CMK (cell line): ENCODE measurements around the gene DDAH2.
"Not testable (repeated sequence)": the region's sequence is repeated elsewhere in the genome, so short reads cannot be mapped to it uniquely, and the experiment has no call there.

Experiments
- DNase-seq: peaks from one replicate; pipeline ENCODE4 v3.0.0-alpha.2; 2010; ENCODE audit warnings: low read depth

Gene DDAH2

DNA sequence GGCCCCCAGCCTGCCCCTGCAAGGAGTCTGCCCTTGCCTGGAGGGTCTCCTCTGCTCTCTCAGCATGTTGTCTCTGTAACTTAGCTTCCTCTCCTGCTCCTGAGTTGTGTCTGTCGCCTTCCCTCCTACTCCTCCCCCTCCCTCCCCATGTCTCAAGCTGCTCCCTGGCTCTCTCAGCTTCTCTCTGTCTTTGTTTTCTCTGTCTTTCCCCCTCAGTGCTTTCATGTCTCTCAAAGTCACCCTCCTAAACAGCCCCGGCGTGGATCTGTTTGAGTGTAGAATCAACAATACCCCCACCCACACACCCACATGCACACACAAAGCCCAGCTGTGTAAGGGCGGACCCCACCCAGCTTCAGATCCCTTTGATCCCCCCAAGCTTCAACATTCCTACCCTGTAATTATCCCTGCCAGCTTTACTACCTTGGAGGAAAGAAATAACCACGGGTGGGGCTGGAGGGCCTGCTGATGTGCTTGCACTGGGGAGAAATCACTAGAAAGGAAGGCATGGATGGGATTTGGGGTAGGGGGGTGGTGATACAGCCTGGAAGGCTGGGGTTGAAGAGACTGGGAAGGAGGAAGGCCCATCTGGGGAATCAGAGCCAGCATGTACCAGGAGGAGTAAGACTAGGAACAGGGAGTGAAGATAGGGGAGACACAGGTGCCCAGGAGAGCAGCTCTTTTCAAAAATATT is 15.0 kb downstream of the DDAH2 start:
- no peak for DNase-seq

DNA sequence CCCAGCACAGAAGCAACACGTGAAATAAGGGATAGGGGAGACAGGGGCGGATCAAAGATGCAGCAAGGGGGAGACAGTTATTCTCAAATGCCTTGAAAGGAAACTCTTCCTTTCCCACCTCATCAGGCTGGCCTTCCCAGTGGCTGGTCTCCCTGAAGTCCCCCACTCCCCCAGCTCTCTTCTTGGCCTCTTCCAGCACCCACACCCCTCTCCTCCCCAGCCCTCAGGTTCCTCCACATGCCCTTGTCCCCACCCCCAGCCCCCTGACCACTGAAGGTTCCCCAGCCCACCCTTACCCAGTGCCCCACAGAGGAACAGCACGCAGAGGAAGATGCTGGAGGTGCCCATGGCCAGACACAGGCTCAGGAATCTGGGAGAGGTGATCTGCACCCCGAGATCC is 15.6 kb downstream of the DDAH2 start:
- DNase-seq, result no peak

DNA sequence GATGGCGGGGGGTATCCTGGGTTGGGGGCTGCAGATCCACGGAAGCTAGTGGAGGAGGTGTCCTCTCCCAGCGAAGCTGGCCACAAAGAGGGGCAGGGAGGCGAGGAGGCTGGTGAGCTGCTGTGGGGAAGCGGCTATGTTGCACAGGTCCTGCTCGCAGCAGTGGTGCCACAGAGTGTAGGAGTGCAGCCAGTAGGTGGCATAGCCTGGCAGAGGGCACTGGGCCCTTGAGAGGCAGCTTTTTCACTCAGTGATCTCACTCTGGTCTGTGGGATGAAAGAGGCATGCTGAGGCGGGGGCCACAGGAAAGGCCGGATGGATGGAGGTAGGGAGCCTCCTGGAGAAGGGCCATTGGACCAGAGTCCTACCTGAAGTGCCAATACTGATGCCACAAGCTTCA is 16.8 kb downstream of the DDAH2 start:
- DNase-seq, result no peak

DNA sequence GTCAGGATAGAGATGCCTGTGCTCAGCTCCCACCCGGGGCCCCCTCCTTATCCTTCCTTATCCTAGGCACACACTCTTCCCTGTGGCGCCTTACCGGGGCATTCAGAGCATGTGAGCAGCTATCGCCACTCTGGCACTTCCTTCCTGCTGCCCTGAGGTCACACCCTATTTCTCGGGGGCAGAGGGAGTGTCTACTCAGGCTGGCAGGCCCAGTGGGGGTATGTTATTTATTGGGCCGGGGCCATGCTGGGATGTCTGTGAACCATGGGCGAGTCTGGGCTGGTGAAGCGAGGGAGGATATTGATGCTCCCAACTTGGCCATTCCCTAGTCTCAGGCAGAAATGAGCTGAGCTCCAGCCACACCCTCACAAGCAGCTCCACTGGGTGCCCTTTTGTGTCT is 17.9 kb downstream of the DDAH2 start:
- DNase-seq, result peak; percentile 97

DNA sequence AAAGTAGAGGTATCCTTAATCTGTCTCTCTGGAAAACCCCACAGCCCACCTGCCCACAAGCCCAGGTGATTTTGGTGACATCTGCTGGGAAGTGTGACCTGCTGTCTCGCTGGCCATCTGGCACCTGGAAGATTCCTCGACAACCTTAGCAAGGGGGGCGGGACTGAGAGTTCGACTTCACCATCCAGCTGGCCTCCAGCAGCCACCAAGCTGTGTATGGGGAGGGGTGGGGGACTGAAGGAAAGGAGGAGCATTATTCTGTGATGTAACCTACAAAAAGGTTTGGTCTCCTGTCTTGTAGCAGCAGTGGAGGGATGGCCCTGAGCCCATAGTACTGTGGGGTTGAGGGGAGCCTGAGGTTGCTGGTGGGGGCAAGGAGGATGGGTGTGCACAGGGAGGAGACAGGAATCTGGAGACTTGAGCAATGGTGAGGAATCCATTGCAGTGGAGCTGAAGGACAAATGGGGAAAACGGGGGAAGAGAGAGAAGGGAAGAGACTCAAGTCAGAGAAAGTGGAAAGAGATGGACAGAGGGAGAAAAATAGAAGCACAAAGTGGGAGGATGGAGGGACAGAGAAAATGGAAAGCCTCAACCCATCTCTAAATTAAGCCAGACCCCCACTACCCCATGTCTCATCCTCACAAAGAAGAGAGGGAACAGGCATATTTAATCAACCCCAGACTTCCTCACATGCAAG is 18.4 kb downstream of the DDAH2 start:
- DNase-seq, result peak; percentile 47

DNA sequence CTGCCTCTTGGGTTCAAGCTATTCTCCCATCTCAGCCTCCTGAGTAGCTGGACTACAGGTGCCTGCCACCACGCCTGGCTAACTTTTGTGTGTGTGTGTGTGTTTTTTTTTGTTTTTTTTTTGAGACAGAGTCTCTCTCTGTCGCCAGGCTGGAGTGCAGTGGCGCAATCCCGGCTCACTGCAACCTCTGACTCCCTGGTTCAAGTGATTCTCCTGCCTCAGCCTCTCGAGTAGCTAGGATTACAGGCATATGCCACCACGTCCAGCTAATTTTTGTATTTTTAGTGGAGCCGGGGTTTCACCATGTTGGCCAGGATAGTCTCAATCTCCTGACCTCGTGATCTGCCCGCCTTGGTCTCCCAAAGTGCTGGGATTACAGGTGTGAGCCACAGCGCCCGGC is 19.9 kb downstream of the DDAH2 start:
- DNase-seq, result not testable (repeated sequence)

GRCh38 chr6:31708224-31708623 is 20.9 kb downstream of the DDAH2 start:
- no peak for DNase-seq

- no peak for DNase-seq
Observed at GRCh38 chr6:31707701-31708100, 21.4 kb downstream of the DDAH2 start.

- DNase-seq, result no peak
Observed at GRCh38 chr6:31706599-31706998, 22.5 kb downstream of the DDAH2 start, which contains the start of gene LY6G6F. TSS of gene LY6G6F (plus strand) at chr6:31706866. CDS start at chr6:31706907, 41 bp downstream.

- DNase-seq, result no peak
Observed at GRCh38 chr6:31705931-31706330, 23.2 kb downstream of the DDAH2 start.

DNA sequence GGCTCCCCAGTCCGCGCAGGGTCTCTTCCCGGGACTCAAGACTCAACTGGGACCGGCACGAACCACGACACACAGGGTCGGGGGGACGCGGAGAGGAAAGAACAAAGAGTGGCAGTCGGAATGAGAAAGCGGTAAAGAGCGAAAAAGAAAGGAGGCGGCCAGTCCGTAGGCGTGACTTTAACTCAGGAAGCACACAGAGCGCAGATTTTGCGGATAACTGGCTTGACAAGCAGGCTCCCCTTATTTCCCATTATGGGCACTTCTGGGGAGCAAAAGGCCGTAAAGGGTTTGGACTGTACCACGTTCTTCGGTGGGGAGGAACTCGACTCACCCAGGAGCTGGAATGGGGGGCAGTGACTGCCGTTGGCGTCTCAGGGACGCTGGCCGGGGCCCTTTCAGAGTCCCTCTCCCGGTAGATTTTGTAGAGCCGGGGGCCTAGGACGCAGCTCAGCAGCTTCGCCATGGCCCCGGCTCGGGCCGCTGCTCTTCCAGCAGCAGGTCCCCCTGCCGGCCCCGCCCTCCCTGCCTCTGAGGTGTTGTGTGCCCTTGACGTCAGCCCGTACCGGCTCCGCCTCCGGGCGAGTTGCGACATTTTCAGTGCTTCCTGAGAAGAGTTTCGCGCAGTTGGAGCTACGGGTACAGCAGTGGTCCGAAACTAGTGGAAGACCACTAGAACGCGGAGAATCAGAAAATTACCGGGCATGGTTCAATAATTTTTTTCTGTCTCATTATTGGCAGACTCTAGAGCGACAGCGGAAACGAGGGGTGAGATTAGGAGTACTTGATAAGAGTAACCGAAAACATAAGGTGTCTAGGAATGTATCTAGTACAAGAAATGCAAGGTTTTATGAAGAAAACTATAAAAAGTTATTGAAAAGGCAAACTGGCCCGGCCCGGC is 26.0 kb downstream of the DDAH2 start, which contains the start of gene ABHD16A:
Gene ABHD16A, minus strand, starts transcription at position 506 of the 898 bp plus-strand sequence. Its CDS starts 43 bp downstream, at position 463.
- peak; percentile 98 for DNase-seq

GRCh38 chr6:31702405-31702818 is 26.7 kb downstream of the DDAH2 start:
- no peak for DNase-seq

GRCh38 chr6:31701666-31702404 is 27.3 kb downstream of the DDAH2 start:
- DNase-seq, result peak; percentile 77

GRCh38 chr6:31700740-31701401 is 28.2 kb downstream of the DDAH2 start:
- no peak for DNase-seq

GRCh38 chr6:31697555-31697954 is 31.5 kb downstream of the DDAH2 start:
- DNase-seq, result no peak

DNA sequence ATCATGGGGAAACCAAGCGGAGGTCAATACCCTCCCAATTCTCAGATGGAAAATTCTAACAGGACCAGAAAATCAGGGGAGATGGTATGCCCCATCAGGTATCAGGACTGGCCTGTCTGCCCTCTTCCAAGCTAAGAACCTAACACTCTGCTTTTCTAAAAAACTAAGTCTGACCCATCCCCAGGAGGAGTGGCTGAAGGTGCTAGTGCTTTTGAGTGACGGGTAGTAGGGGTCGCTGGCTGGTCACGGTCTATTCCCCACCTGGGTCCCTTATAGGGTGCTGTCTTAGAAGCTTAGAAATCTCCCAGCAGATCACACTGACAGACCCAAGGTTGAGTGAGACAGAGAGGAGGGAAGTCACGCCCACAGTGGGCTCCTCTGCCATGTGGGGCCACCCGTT is 35.6 kb downstream of the DDAH2 start:
- no peak for DNase-seq

DNA sequence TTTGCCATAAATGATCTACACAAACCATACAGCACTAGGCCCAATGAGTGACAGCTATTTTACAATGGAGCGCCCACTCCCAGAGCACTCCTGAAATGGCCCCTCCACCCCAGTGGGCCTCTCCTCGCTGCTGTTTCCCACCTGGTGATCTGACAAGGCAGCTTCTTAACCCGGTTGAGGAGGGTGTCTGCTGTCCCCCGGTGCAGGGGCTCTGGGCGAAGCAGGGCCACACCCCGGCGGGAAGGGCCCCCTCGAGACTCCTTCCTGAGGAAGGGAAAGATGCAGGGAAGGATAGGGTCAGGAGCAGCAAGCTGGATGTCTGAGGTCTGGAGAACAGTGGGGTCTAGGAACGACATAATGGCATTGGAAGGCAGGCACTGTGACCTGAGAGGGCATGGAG is 36.2 kb downstream of the DDAH2 start:
- no peak for DNase-seq

GRCh38 chr6:31692353-31692752 is 36.7 kb downstream of the DDAH2 start:
- DNase-seq, result no peak

GRCh38 chr6:31691564-31692108 is 37.5 kb downstream of the DDAH2 start:
- no peak for DNase-seq

DNA sequence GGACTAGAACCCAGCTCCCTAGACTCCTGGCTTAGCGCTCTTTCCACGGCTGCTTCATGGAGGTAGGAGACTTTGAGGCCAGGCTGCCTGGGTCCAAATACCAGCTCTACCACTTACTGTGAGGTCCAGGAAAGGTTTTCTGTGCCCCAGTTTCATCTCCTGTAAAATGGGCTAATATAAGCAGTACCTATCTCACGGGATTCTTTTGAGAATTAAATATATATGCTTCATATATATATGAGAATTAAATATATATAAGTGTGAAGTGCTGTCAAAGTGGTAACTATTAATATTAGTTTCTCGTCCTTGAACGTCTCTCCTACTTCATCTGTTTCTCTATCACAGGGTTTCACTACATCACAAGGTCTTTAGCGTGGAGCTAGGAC is 38.0 kb downstream of the DDAH2 start:
- DNase-seq, result no peak
